Motor neuron (in vitro differentiated cells): Measurements from ENCODE around the gene PHF13. TPM values are rescaled to one million over a fixed set of nuclear protein-coding genes. Genes with fewer than 3 reads are reported as not detected.

Experiments used
- ATAC-seq, 8 experiments: fragments of 200-7000 bp; cut with Tn5 transposase; replicated peaks in 6 of 8; 2 replicates each; pipeline ENCODE4 v1.8.0; 2021; ENCODE audit warnings: mild to moderate bottlenecking in 8 of 8, moderate library complexity in 8 of 8
- H3K27ac ChIP-seq, 2 donors: fragments of 250-450 bp; sonication (Bioruptor Pico); 2 replicates each; pipeline ENCODE4 v1.9.0; 2021; ENCODE audit warnings: antibody characterized with exemption in 2 of 2, mild to moderate bottlenecking in 2 of 2, moderate library complexity in 1 of 2
- H3K4me1 ChIP-seq, 2 donors: fragments of 250-450 bp; sonication (Bioruptor Pico); replicated peaks in 1 of 2; 2 replicates each; pipeline ENCODE4 v1.6.1; 2021; ENCODE audit warnings: antibody characterized with exemption in 2 of 2, mild to moderate bottlenecking in 2 of 2, moderate library complexity in 1 of 2
- H3K4me3 ChIP-seq, 5 donors: fragments of 250-450 bp; sonication (Bioruptor Pico); 2 replicates each; pipeline ENCODE4 v1.9.0; 2021; ENCODE audit warnings: antibody characterized with exemption in 5 of 5, mild to moderate bottlenecking in 5 of 5, moderate library complexity in 4 of 5
- WGBS, 10 experiments: fragments of 450-650 bp; shearing (Covaris generic); methylation state at CpG; one replicate each; pipeline ENCODE4 v1.0.0; 2022; 5-methylcytosine and 5-hydroxymethylcytosine counted together
- in situ Hi-C, 9 experiments: fragments of 400-800 bp; cut with MboI; loops; one replicate each; pipeline ENCODE4 v1.15.0; 2021; ENCODE audit warnings: low sequenced_read_pairs in 9 of 9, low pct_unique_long_range_greater_than_20kb in 2 of 9; ENCODE audit not compliant: unreplicated experiment in 9 of 9
- total RNA-seq, 8 experiments: library from RNA; unstranded; fragments of 300-600 nt; gene quantifications; 2 replicates each; pipeline versions ENCODE4 v1.2.3 to v1.2.4, GENCODE V29; 2022

PHF13 gene
- total RNA-seq, 8 experiments from 2014 or later = 7.3 to 17.1 (median 10.1) TPM

DNA sequence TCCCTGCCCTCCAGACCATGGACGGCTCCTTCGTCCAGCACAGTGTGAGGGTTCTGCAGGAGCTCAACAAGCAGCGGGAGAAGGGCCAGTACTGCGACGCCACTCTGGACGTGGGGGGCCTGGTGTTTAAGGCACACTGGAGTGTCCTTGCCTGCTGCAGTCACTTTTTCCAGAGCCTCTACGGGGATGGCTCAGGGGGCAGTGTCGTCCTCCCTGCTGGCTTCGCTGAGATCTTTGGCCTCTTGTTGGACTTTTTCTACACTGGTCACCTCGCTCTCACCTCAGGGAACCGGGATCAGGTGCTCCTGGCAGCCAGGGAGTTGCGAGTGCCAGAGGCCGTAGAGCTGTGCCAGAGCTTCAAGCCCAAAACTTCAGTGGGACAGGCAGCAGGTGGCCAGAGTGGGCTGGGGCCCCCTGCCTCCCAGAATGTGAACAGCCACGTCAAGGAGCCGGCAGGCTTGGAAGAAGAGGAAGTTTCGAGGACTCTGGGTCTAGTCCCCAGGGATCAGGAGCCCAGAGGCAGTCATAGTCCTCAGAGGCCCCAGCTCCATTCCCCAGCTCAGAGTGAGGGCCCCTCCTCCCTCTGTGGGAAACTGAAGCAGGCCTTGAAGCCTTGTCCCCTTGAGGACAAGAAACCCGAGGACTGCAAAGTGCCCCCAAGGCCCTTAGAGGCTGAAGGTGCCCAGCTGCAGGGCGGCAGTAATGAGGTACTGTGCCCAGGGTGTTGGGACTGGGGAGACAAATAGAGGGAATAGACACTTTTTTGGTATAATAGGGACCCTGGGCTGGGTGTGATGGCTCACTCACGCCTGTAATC, 32.7 kb upstream of the PHF13 start:
- in situ Hi-C loops = no loop called here
- ATAC-seq = no peak
- Histone ChIP-seq H3K27ac (peak overlapping the region in 1 of 2 donors; percentile 81), H3K4me3 (peak overlapping the region; percentile 62 to 91 (median 83)), H3K4me1 (peaks cover 22 to 23% of the 10 kb centered on the region in 2 donors)
- 15 to 46% (median 36%) methylated on average over 2 to 11 of the region's 19 CpGs; no CpG with 5 or more reads in 2 of the 10 experiments for WGBS, 10 experiments

DNA sequence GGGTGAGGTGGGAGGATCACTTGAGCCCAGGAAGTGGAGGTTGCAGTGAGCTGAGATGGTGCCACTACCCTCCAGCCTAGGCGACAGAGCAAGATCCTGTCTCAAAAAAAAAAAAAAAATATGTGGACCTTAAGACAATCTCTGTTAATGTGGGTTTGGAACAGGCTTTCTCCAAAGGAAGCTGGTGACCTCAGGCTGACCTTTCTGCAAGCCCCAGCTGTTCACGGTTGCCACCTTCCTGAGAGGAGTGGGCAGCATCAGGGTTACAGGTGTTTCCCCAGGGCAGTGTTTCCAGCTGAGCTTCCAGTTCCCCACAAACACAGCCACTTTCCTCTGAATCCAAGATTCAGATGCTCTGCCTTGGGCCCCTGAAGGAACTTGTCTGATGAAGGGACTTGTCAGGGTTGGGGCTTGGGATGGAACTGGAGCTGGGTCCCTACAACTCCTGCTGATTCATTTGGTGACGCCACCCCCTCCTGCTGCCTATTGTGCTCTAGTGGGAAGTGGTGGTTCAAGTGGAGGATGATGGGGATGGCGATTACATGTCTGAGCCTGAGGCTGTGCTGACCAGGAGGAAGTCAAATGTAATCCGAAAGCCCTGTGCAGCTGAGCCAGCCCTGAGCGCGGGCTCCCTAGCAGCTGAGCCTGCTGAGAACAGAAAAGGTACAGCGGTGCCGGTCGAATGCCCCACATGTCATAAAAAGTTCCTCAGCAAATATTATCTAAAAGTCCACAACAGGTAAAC, 31.8 kb upstream of the PHF13 start:
- in situ Hi-C loops = no loop called here
- Histone ChIP-seq H3K4me1 (peaks cover 22 to 23% of the 10 kb centered on the region in 2 donors), H3K4me3 (no peak overlapping the region), H3K27ac (no peak overlapping the region)
- 80 to 100% (median 92%) methylated on average over 1 to 10 of the region's 10 CpGs; no CpG with 5 or more reads in 2 of the 10 experiments for WGBS, 10 experiments
- no peak for ATAC-seq

DNA sequence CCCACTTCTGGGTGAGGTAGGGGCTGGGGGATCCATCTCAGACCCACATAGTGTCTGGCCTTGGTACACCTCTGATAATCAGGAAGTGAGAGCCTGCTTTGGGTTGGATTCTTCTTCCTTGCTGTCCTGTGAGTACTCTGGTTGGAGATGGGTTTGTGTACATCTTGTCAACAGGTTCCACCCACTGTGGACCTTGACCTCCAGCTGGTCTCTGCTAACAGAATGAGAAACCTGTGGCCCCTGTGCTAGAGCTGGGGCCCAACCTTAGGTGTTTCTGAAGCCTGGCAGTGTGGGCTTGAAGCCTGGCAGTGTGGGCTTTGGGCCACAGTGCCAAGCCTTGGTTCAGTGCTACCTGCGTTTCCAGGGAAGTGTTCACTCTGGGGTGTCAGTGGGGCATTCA, 31.2 kb upstream of the PHF13 start:
- in situ Hi-C loops = no loop called here
- ATAC-seq = no peak
- H3K4me1 ChIP-seq = peaks cover 22 to 23% of the 10 kb centered on the region in 2 donors
- no peak overlapping the region for H3K4me3 ChIP-seq
- WGBS, 10 experiments = 60 to 100% (median 100%) methylated on average over 1 of the region's 1 CpG; no CpG with 5 or more reads in 7 of the 10 experiments
- no peak overlapping the region for H3K27ac ChIP-seq

DNA sequence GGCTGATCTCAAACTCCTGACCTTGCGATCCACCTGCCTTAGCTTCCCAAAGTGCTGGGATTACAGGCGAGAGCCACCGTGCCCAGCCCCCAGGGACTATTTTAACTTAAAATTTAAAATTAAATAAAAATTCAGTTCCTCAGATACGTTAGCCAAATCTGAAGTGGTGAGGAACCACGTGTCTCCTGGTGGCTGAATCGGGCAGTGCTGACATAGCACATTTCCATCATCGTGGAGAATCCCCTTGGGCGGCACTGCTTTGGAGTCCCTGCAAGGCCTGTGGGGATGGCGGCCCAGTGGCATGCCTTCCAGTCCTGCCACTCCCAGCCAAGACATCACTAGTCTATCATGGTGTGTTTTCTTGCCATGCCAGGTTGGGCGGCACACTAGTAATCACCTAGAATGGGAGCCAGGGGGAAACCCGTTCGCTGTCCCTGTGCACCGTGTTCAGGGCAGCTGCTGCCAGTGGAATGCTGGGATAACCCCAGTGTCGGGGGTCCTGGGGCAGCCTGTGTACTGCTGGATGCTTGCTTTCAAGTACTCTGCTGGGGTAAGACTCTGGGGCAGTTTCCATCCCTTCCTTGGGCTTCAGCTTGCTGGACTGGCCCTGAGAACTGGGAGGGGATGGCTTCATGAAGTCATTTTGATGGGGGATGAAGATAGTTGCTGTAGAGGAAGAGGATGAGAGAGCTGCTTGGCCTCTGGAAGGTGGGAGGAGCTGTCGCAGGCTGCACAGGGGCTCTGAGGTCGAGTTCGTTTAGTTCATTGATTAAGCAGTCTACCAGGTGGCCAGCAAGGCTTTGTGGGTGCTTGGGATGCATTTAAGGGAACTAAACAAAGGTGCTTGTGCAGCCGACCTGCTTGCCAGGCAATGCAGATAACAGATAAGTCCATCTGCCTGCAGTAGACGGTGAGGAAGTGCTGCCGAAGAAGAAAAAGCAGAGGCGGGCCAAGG, 29.1 kb upstream of the PHF13 start:
- WGBS, 10 experiments = 17 to 100% (median 82%) methylated on average over 1 to 19 of the region's 21 CpGs; no CpG with 5 or more reads in 2 of the 10 experiments
- peaks cover 14% of the 10 kb centered on the region in 2 donors for H3K4me1 ChIP-seq
- ATAC-seq = no peak
- no peak overlapping the region for H3K27ac ChIP-seq
- in situ Hi-C loops = no loop called here
- no peak overlapping the region for H3K4me3 ChIP-seq

DNA sequence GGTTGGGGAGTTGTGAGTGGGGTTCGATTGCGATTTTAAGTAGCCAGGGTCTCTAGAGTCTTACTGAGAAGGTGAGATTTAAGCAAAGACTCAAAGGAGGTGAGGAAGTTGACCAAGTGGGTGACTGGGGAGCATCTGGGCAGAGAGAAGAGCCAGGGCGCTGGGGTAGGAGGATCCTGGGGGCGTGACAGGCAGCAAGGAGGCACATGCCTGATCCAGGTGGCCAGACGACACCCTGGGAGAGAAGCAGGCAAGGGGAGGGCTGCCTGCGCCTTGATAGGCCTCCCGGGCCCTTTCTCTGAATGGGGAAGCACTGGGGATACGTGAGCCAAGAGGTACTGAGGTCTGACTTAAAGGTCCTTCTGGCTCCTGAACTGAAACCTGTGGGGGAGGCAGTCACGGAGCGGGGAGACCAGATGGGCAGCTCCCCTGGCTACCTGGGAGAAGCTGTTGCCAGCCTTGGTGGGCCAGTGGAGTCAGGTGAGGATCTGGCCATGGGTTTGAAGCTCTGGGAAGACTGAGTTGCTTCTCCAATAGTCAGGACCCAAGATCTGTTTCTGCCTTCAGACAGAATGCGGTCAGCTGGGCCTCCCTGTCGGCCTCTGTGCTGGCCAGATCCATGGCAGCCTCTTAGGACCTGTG, 28.3 kb upstream of the PHF13 start:
- in situ Hi-C loops = no loop called here

DNA sequence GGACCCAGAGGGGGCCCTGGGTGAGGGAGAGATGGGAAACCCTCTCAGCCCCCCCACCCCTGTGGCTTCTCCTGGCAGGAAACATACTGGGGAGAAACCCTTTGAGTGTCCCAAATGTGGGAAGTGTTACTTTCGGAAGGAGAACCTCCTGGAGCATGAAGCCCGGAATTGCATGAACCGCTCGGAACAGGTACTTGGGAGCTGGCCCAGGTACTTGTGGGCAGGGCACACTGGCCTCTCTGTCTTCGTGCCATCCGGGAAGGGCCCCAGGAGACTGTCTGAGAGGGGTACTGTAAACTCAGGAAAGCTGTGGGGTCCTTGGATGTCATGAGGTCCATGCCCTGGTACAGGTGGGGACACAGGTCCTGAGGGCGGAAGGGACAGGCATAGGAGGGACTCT, 27.7 kb upstream of the PHF13 start:
- in situ Hi-C loops = no loop called here
- no peak overlapping the region for H3K4me3 ChIP-seq

More for the DNA sequence above, 28.3 kb upstream of the PHF13 start:
- Histone ChIP-seq H3K4me3 (no peak overlapping the region), H3K4me1 (peaks cover 13% of the 10 kb centered on the region in 2 donors), H3K27ac (no peak overlapping the region)
- WGBS, 10 experiments = 84 to 100% (median 97%) methylated on average over 1 to 10 of the region's 12 CpGs; no CpG with 5 or more reads in 4 of the 10 experiments
- ATAC-seq = no peak

DNA sequence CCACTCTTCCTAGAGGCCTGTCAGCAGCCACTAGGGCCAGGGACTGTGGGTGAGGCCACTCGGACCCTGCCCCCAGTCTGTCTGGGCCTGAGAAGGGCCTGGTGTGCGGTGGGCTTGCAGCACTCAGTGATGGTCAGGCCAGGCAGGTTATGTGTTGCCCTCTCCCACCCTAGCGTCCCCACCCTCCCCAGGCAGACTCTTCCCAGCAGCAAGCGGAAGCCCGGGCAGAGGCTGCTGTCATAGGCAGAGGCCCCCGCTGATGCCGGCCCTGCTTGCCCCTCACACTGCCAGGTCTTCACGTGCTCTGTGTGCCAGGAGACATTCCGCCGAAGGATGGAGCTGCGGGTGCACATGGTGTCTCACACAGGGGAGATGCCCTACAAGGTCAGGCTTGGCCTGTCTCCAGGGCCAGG, 27.1 kb upstream of the PHF13 start:
- peak in 5 of 8 experiments; percentile 3 to 23 (median 7) for ATAC-seq
- peaks cover 4% of the 10 kb centered on the region in 2 donors for H3K4me1 ChIP-seq
- in situ Hi-C loops = no loop called here
- no peak overlapping the region for H3K27ac ChIP-seq
- H3K4me3 ChIP-seq = no peak overlapping the region
- 100% methylated on average over 4 of the region's 11 CpGs; no CpG with 5 or more reads in 9 of the 10 experiments for WGBS, 10 experiments

More for the DNA sequence above, 27.7 kb upstream of the PHF13 start:
- Histone ChIP-seq H3K27ac (no peak overlapping the region), H3K4me1 (peaks cover 9% of the 10 kb centered on the region in 2 donors)
- ATAC-seq = peak in 4 of 8 experiments; percentile 3 to 12 (median 4)
- WGBS, 10 experiments = 91 to 100% (median 100%) methylated on average over 2 to 7 of the region's 7 CpGs; no CpG with 5 or more reads in 6 of the 10 experiments

DNA sequence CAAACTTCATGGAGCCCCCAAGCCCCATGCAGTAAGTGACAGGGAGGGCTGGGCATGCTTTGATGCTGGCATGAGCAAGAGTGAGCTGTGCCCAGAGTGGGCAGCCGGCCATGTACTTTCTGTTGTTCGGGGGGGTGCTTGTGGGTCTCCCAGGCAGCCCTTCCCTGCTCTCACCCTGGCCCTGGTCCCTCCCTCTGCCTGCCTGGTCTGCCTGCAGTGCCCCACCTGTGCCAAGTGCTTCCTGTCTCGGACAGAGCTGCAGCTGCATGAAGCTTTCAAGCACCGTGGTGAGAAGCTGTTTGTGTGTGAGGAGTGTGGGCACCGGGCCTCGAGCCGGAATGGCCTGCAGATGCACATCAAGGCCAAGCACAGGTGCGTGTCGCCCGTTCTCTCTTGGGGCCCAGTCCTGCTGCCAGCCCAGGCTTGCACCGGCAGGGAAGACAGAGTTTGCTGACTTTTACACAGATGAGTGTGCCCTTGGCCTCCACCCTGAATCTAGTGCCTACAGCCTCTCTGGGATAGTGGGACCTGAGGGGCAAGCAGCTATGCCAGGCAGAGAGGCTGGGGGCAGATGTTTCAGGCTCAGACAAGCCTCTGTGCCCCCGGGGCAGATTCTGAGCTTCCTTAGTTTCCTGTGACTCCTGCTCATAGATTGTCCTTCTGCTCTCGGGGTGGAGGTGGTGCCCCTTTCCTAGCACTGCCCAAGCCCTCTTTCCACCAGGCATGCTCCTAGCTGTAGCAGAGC, 26.1 kb upstream of the PHF13 start:
- in situ Hi-C loops = no loop called here
- Histone ChIP-seq H3K4me1 (no peaks in the 10 kb centered on the region), H3K4me3 (no peak overlapping the region), H3K27ac (no peak overlapping the region)
- 76 to 100% (median 84%) methylated on average over 1 to 6 of the region's 13 CpGs; no CpG with 5 or more reads in 4 of the 10 experiments for WGBS, 10 experiments
- peak in 2 of 8 experiments; percentile 3 to 18 for ATAC-seq

DNA sequence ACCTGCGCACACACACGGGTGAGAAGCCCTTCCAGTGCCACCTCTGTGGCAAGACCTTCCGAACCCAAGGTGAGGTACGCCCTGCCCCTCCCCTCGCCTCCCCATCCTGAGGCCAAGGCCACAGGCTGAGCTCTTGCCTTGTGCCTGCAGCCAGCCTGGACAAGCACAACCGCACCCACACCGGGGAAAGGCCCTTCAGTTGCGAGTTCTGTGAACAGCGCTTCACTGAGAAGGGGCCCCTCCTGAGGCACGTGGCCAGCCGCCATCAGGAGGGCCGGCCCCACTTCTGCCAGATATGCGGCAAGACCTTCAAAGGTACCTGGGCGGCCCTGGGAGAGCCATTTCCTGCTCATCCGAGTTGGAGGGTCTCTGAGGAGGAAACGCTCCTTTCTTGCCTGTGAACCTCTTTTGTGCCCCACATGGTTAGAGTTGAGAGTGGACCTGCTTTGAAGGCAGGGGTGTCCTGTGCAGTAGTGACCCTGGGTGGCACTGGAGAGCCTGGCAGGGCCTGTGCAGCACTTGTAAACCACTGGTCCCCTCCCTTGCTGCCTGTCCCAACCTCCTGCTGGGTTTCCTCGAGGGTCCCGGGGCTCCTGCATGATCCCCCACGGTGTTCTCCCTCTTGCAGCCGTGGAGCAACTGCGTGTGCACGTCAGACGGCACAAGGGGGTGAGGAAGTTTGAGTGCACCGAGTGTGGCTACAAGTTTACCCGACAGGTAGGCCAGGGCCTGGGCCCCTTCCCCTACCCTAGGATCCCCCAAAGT, 25.2 kb upstream of the PHF13 start:
- peak overlapping the region in 1 of 2 donors; percentile 20 for H3K27ac ChIP-seq
- WGBS, 10 experiments = 64 to 98% (median 86%) methylated on average over 1 to 9 of the region's 25 CpGs; no CpG with 5 or more reads in 4 of the 10 experiments
- peak in 2 of 8 experiments; percentile 4 to 7 for ATAC-seq
- no peaks in the 10 kb centered on the region for H3K4me1 ChIP-seq
- H3K4me3 ChIP-seq = no peak overlapping the region
- in situ Hi-C loops = no loop called here

DNA sequence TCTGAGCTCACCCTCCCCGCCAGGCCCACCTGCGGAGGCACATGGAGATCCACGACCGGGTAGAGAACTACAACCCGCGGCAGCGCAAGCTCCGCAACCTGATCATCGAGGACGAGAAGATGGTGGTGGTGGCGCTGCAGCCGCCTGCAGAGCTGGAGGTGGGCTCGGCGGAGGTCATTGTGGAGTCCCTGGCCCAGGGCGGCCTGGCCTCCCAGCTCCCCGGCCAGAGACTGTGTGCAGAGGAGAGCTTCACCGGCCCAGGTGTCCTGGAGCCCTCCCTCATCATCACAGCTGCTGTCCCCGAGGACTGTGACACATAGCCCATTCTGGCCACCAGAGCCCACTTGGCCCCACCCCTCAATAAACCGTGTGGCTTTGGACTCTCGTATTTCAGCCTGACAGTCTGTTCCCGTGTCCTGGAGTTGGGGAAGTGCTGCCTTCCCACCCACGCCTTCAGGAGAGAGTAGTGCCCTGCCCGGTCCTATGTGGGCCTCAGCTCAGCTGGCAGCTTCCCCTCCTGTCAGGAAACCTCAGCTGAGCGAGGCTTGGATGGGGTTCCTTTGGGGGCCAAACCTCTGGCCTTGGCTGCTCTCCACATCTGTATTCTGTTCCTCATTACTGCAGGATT, 24.5 kb upstream of the PHF13 start:
- 57 to 90% (median 81%) methylated on average over 1 to 10 of the region's 24 CpGs; no CpG with 5 or more reads in 5 of the 10 experiments for WGBS, 10 experiments
- Histone ChIP-seq H3K27ac (no peak overlapping the region), H3K4me1 (no peaks in the 10 kb centered on the region), H3K4me3 (no peak overlapping the region)
- in situ Hi-C loops = no loop called here
- ATAC-seq = peak in 2 of 8 experiments; percentile 2 to 5
